Measurements from ENCODE around the gene NTSR1.

DNA sequence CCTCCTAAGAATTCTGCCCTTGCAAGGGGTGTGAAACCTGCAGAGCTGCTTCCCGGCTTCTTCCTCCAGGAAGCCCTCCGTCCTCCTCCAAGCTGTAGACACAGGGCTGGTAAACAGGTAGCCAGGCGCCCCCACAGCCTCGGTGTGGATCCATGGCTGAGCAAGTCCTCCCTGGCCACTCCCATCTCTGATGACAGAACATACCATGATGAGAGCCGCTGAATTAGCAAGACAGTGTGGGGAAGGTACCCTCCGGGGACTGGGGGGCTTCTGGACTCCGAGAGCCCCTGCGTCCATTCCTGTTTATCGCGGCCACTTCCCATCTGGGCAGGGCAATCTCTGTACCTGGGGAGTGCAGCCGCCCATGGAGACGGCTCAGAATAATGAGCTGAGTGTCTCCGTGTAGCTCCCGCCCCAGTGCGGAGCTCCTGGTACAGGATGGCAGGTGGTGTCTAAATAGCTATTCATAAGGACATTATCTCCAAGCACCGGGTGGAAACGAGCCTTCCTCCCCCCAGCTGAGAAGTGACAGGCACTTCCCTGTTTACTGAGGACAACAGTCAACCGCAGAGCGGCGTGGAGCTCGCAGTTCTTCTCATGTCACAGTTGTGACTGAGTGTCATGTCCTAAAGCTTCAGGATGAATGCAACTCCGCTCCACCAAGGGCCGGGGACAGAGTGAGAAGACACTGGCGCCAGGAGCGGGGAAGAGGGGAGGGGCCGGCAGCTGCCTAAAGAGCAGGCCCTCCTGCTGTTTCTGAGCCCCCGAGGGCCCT is 22.7 kb upstream of the NTSR1 start:
- no peak for TF ChIP-seq CTCF (IDR thresholded peaks at IDR 0.05)
- no peak for TF ChIP-seq POLR2A (IDR thresholded peaks at IDR 0.05)

All from heart left ventricle (tissue), 13 donors.